GM10266 (cell line): ENCODE data around the gene GLOD4.

Source experiments
- DNase-seq: peaks from one replicate; pipeline ENCODE4 v3.0.0; 2012; ENCODE audit errors: extremely low spot score
- TF ChIP-seq, protein P1 (sequence below): IDR thresholded peaks from 2 replicates; pipeline ENCODE4 v1.5.1; 2012; ENCODE audit warnings: mild to moderate bottlenecking, low read depth; ENCODE audit not compliant: control insufficient read depth, insufficient read depth; ENCODE audit errors: missing control alignments

The GLOD4 gene

DNA sequence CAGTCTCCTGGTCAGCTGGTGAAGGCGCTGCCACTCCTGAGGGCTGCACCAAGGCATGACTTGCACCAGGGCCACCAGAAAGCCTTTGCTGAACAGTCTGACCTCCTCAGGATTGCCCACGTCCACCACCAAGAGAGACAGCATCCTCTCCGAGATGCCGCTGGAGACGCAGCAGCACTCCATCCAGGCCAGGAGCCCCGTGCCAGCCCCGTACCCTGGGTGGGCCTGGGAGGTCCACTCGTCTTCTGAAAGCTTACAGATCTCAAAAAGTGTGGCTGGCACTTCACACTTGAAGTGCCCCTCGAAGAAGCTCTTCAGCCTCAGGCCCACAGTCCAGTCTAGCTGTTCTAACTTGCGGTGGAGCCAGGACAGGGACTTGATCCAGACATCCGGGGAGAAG is 36.7 kb downstream of the GLOD4 start:
- TF ChIP-seq, protein P1, sequence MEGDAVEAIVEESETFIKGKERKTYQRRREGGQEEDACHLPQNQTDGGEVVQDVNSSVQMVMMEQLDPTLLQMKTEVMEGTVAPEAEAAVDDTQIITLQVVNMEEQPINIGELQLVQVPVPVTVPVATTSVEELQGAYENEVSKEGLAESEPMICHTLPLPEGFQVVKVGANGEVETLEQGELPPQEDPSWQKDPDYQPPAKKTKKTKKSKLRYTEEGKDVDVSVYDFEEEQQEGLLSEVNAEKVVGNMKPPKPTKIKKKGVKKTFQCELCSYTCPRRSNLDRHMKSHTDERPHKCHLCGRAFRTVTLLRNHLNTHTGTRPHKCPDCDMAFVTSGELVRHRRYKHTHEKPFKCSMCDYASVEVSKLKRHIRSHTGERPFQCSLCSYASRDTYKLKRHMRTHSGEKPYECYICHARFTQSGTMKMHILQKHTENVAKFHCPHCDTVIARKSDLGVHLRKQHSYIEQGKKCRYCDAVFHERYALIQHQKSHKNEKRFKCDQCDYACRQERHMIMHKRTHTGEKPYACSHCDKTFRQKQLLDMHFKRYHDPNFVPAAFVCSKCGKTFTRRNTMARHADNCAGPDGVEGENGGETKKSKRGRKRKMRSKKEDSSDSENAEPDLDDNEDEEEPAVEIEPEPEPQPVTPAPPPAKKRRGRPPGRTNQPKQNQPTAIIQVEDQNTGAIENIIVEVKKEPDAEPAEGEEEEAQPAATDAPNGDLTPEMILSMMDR: no peak
- no peak for DNase-seq

DNA sequence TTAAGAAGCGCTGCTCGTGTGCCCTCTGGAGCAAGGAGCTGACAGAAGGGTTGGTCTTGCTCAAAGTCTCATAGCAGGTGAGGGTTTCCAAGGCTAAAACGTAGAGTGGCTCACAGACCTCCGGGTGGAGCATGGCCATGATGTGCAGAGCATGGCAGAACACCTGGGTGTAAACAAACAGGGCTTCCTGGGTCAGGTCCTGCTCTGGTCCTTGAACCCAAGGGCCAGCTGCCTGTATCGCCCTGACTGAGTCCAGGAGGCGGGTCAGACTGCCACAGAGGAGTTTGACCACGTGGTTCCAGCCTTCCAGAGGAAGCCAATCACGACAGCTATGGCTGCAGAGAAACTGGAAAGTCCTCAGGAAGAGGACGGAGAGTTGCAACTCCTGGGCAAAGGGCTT is 37.1 kb downstream of the GLOD4 start:
- no peak for DNase-seq
- TF ChIP-seq, protein P1: no peak

DNA sequence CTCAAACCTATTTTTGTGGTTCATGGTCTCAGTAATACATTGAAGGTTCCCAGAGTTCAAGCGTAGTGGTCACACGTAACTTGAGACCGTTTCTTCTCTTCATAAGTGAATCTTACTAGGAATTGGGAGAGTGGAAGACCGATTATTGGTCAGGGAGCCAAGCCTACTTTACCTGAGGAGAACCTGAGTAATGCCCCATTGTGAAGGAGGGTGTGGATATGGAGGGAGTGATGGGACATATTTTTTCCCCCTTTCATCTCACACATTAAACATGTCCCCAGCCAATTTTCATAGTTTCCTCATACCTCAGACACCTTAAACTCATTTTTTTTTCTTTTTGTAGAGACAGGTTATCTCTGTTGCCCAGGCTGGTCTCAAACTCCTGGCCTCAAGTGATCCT is 38.9 kb downstream of the GLOD4 start:
- DNase-seq: no peak
- TF ChIP-seq, protein P1: no peak

DNA sequence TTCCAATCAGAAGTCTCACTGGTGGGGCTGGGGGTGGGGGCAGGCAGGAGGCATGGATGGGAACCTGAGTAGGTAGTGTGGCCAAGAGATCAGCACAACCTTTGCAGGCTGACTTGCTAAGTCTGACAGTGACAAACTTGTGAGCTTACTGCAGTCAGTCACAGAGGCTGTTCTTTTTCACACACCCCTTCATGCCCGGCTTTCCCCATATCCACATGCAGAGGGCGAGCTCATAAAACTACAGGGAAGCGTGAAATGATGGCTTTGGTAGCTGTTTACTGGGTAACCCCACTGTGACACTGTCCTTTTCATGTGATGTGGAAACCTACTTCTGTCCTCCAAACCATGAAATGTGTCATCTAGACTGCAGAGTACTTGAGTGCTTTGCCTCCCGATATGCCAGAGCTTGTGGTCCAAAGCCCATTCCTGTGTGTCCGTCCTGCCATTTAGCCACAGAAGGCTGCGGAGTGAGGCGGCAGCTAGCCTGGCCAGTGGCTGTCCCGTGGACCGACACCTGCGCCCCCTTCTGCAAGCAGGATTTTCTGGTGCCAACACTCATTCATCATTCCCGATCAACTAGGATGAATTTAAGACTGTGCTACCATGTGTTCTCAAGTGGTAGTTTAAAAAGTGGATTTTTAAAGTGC is 39.8 kb downstream of the GLOD4 start:
- no peak for DNase-seq
- TF ChIP-seq, protein P1: no peak

DNA sequence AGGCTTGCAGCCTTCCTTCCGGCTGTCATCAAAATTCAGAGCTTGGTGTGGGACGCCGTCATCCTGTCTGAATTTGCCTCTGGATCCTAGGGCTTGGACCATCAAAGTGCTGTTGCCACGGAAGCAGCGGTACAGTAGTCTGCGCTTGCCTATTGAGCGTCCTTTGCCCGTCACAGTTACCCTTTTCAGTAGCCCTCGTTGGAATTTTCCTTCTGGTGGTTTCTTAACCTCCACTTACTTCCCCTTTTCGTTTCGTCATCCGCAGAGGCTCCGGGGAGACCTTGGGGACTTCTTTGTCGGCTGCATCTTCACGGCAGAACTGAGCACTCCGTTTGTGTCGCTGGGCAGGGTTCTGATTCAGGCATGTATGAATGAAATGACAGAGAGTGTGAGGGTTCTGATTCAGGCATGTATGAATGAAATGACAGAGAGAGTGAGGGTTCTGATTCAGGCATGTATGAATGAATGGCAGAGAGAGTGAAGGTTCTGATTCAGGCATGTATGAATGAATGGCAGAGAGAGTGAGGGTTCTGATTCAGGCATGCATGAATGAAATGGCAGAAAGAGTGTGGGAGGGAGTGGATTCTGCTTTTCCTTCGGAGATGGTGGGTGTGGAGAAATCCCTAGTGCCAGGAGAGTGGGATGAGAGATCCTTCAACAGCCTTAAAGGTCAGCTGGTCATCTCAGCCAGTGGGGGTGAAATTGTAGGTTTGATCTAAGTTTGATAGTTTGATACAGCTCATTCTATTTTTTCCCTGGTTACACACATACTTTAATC is 41.7 kb downstream of the GLOD4 start:
- TF ChIP-seq, protein P1: no peak
- peak; percentile 77 for DNase-seq

DNA sequence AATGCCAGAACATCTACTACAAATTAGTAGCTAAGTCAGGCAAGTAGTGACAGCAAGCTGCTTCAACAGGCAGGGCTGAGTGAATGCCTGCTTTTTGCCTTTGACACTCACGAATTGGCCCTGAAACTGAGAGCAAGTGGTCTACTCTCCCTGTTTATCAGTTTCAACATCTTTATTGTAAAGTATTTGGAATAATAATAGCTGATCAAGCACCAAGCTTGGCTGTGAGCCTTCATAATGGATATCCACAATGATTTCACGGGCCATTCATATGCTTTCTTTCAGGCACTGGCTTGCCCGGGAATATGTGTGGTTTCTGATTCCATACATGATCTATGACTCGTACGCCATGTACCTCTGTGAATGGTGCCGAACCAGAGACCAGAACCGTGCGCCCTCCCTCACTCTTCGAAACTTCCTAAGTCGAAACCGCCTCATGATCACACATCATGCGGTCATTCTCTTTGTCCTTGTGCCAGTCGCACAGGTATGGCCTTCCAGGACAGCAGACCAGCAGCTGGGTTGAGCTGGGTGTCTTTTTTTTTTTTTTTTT is 44.4 kb downstream of the GLOD4 start:
- DNase-seq: no peak
- TF ChIP-seq, protein P1: no peak

DNA sequence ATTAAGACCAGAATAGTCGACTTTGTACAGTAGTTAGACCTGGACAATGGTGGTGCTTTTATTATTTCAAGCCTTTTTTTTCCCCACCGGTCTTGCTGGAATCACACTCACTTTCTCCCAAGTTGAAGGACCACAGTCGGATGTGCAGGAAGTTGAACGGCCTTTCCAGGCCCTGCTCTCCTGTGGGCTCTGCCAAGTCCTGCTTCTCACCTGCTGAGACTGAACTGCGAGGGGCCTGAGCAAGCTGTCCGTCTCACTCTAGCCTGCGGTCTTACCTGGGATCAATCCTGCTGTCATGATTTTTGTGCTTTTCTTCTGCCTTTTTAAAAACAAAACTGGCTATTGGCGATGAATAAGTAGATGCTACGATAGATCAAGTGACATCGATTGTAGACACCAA is 48.3 kb downstream of the GLOD4 start:
- no peak for DNase-seq
- TF ChIP-seq, protein P1: no peak
